IPS DF 4.7 (cell line): ENCODE results near the gene ARHGAP40.
"Not testable (repeated sequence)": the region's sequence is repeated elsewhere in the genome, so short reads cannot be mapped to it uniquely, and the experiment has no call there.

Experiments
- DNase-seq: peaks from one replicate; pipeline ENCODE4 v3.0.0-alpha.2; 2013; ENCODE audit warnings: low spot score; ENCODE audit errors: extremely low read depth

The ARHGAP40 gene

GRCh38 chr20:38588303-38588702, 13.3 kb upstream of the ARHGAP40 start:
- DNase-seq: no peak

GRCh38 chr20:38589351-38589750, 12.3 kb upstream of the ARHGAP40 start:
- DNase-seq: no peak

GRCh38 chr20:38589967-38590675, 11.5 kb upstream of the ARHGAP40 start:
- no peak for DNase-seq

- DNase-seq: no peak
These were observed 10.7 kb upstream of the ARHGAP40 start for GRCh38 chr20:38590676-38591473.

GRCh38 chr20:38591474-38592410, 9.9 kb upstream of the ARHGAP40 start:
- DNase-seq: no peak

GRCh38 chr20:38592411-38592790, 9.2 kb upstream of the ARHGAP40 start:
- DNase-seq: not testable (repeated sequence)

- not testable (repeated sequence) for DNase-seq
These were observed 7.3 kb upstream of the ARHGAP40 start for GRCh38 chr20:38594281-38594680.

GRCh38 chr20:38595886-38596285, 5.7 kb upstream of the ARHGAP40 start:
- not testable (repeated sequence) for DNase-seq

GRCh38 chr20:38599410-38599882, 2.2 kb upstream of the ARHGAP40 start:
- DNase-seq: no peak

GRCh38 chr20:38600057-38600456, 1.6 kb upstream of the ARHGAP40 start:
- DNase-seq: no peak

- DNase-seq: no peak
These were observed 574 bp downstream of the ARHGAP40 start for GRCh38 chr20:38602185-38602581.

- DNase-seq: no peak
These were observed 1.7 kb downstream of the ARHGAP40 start for GRCh38 chr20:38603286-38603685.

GRCh38 chr20:38604873-38605303, 3.3 kb downstream of the ARHGAP40 start:
- DNase-seq: no peak

- DNase-seq: no peak
These were observed 5.7 kb downstream of the ARHGAP40 start for GRCh38 chr20:38607351-38607750.

- DNase-seq: no peak
These were observed 6.6 kb downstream of the ARHGAP40 start for GRCh38 chr20:38608188-38608587.

GRCh38 chr20:38609815-38610214, 8.2 kb downstream of the ARHGAP40 start:
- no peak for DNase-seq

- no peak for DNase-seq
These were observed 8.9 kb downstream of the ARHGAP40 start for GRCh38 chr20:38610521-38610920.

GRCh38 chr20:38612751-38613515, 11.3 kb downstream of the ARHGAP40 start:
- no peak for DNase-seq

GRCh38 chr20:38615283-38615682, 13.7 kb downstream of the ARHGAP40 start:
- DNase-seq: no peak

- no peak for DNase-seq
These were observed 14.8 kb downstream of the ARHGAP40 start for GRCh38 chr20:38616457-38616856.
